ENCODE results near the gene PRKG1.

PRKG1 gene

DNA sequence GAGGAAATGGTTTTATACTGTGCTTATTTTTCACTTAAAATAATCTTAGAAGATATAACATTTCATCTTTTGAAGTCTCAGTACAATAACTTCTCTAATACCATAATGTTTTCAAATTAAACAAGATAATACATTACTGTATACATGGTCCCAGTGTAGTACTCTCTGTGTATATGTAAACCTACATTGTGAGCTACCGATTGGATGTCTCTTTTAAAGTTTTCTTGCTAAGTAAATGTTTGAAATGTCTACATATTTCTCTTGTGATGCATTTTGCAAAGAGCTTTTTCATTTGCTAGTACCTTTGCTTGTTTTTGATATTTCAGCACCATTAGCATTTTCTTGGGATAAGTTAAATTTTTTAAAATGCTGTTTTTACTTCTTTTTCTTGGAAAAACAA, 94.8 kb downstream of the PRKG1 start:
- no peak for TF ChIP-seq CTCF (IDR thresholded peaks at IDR 0.05; ENCODE audit: insufficient read depth, low read length)
- no peak for TF ChIP-seq SPI1 (IDR thresholded peaks at IDR 0.05; ENCODE audit: borderline replicate concordance, low read depth)
- no peak for TF ChIP-seq GABPA (IDR thresholded peaks at IDR 0.05; ENCODE audit: low read depth)
- TF ChIP-seq, protein P1, sequence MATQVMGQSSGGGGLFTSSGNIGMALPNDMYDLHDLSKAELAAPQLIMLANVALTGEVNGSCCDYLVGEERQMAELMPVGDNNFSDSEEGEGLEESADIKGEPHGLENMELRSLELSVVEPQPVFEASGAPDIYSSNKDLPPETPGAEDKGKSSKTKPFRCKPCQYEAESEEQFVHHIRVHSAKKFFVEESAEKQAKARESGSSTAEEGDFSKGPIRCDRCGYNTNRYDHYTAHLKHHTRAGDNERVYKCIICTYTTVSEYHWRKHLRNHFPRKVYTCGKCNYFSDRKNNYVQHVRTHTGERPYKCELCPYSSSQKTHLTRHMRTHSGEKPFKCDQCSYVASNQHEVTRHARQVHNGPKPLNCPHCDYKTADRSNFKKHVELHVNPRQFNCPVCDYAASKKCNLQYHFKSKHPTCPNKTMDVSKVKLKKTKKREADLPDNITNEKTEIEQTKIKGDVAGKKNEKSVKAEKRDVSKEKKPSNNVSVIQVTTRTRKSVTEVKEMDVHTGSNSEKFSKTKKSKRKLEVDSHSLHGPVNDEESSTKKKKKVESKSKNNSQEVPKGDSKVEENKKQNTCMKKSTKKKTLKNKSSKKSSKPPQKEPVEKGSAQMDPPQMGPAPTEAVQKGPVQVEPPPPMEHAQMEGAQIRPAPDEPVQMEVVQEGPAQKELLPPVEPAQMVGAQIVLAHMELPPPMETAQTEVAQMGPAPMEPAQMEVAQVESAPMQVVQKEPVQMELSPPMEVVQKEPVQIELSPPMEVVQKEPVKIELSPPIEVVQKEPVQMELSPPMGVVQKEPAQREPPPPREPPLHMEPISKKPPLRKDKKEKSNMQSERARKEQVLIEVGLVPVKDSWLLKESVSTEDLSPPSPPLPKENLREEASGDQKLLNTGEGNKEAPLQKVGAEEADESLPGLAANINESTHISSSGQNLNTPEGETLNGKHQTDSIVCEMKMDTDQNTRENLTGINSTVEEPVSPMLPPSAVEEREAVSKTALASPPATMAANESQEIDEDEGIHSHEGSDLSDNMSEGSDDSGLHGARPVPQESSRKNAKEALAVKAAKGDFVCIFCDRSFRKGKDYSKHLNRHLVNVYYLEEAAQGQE (IDR thresholded peaks at IDR 0.05; ENCODE audit: insufficient replicate concordance, low read depth), result no peak
- TF ChIP-seq POLR2AphosphoS5 (IDR thresholded peaks at IDR 0.05; ENCODE audit: low read depth), result no peak
- Histone ChIP-seq H3K27me3 (ENCODE audit: insufficient read depth, poor library complexity, severe bottlenecking) (no peaks in the 10 kb centered on the region), H3K4me3 (replicated peaks; ENCODE audit: insufficient read depth, low read length) (no peak overlapping the region), H3K27ac (replicated peaks) (no peak overlapping the region)
- DNase-seq (ENCODE audit: low read depth in 1 of 2, low spot score in 1 of 2), result no peak

GRCh38 chr10:51170518-51171245, 96.4 kb downstream of the PRKG1 start:
- no peak for DNase-seq (ENCODE audit: low read depth in 1 of 2, low spot score in 1 of 2)
- H3K27me3 ChIP-seq (ENCODE audit: insufficient read depth, poor library complexity, severe bottlenecking), result no peaks in the 10 kb centered on the region
- H3K27ac ChIP-seq (replicated peaks), result no peak overlapping the region
- TF ChIP-seq POLR2AphosphoS5 (IDR thresholded peaks at IDR 0.05; ENCODE audit: low read depth) (no peak), SPI1 (IDR thresholded peaks at IDR 0.05; ENCODE audit: borderline replicate concordance, low read depth) (no peak), CTCF (IDR thresholded peaks at IDR 0.05; ENCODE audit: insufficient read depth, low read length) (no peak), GABPA (IDR thresholded peaks at IDR 0.05; ENCODE audit: low read depth) (no peak)
- TF ChIP-seq, protein P1 (IDR thresholded peaks at IDR 0.05; ENCODE audit: insufficient replicate concordance, low read depth), result no peak
- H3K4me3 ChIP-seq (replicated peaks; ENCODE audit: insufficient read depth, low read length), result no peak overlapping the region

- DNase-seq (ENCODE audit: low read depth in 1 of 2, low spot score in 1 of 2), result no peak
- TF ChIP-seq SPI1 (IDR thresholded peaks at IDR 0.05; ENCODE audit: borderline replicate concordance, low read depth) (no peak), GABPA (IDR thresholded peaks at IDR 0.05; ENCODE audit: low read depth) (no peak), POLR2AphosphoS5 (IDR thresholded peaks at IDR 0.05; ENCODE audit: low read depth) (no peak), CTCF (IDR thresholded peaks at IDR 0.05; ENCODE audit: insufficient read depth, low read length) (no peak)
- TF ChIP-seq, protein P1 (IDR thresholded peaks at IDR 0.05; ENCODE audit: insufficient replicate concordance, low read depth), result no peak
- Histone ChIP-seq H3K4me3 (replicated peaks; ENCODE audit: insufficient read depth, low read length) (no peak overlapping the region), H3K27ac (replicated peaks) (no peak overlapping the region), H3K27me3 (ENCODE audit: insufficient read depth, poor library complexity, severe bottlenecking) (no peaks in the 10 kb centered on the region)
These were observed 97.7 kb downstream of the PRKG1 start for GRCh38 chr10:51171946-51172345.

Measured in HL-60 (cell line).